ENCODE results near the gene NCOA3.

NCOA3 gene

GRCh38 chr20:47674686-47675085 is 173.0 kb downstream of the NCOA3 start:
- Mint-ChIP-seq H3K36me3 (ENCODE audit: low read depth) (no peaks in the 10 kb centered on the region), H3K27me3 (no peaks in the 10 kb centered on the region)

DNA sequence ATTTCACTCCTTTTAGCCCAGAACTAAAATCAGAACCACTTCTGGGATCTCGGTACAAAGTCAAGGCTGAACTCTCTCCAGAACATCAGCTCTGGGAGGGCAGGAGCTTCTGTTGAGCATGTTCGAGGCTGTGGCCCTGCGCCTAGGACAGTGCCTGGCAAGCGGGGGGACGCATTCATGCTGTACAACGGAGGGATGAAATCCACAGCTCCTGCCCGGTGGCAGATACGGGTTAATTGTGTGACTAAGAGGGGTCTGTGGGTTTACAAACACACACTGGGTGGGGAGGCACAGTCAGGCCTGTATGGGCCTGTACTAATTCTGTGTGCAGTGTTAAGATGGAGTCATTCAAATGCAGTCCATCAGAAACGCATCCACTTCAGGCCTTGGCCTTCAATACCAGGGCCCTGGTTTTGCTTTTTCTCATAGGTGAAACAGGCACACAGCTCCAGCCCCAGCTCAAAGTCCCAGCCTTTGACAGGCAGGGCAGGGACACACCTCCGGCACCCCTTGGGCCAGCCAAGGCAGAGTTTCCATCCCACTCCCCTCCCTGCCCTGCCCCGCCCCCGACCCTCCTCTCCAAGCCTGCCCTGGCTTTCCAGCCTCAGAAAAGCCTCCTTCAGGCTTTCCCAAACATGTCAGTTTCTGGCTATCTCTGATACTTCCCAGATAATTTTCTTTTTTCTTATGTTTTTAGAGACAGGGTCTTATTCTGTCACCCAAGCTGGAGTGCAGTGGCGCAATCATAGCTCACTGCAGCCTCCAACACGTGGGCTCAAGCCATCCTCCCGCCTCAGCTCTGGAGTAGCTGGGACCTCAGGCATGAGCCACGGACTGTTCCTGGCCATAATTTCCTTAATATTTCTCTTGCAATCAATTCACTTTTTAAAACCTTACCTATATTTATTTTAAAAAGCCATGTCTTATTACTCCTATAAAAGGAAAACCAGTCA is 173.8 kb downstream of the NCOA3 start:
- H3K4me3 Mint-ChIP-seq = no peak overlapping the region

More at GRCh38 chr20:47674686-47675085, 173.0 kb downstream of the NCOA3 start:
- Mint-ChIP-seq H3K4me1 (ENCODE audit: low read depth) (no peaks in the 10 kb centered on the region), H3K9me3 (no peaks in the 10 kb centered on the region), H3K27ac (no peak overlapping the region), H3K4me3 (no peak overlapping the region)

GRCh38 chr20:47676219-47676721 is 174.6 kb downstream of the NCOA3 start:
- Mint-ChIP-seq H3K4me3 (no peak overlapping the region), H3K27ac (no peak overlapping the region), H3K27me3 (no peaks in the 10 kb centered on the region), H3K9me3 (no peaks in the 10 kb centered on the region), H3K36me3 (ENCODE audit: low read depth) (no peaks in the 10 kb centered on the region), H3K4me1 (ENCODE audit: low read depth) (no peaks in the 10 kb centered on the region)

More for the DNA sequence above, 173.8 kb downstream of the NCOA3 start:
- no peaks in the 10 kb centered on the region for H3K36me3 Mint-ChIP-seq (ENCODE audit: low read depth)
- H3K27me3 Mint-ChIP-seq = no peaks in the 10 kb centered on the region
- no peak overlapping the region for H3K27ac Mint-ChIP-seq
- H3K4me1 Mint-ChIP-seq (ENCODE audit: low read depth) = no peaks in the 10 kb centered on the region
- H3K9me3 Mint-ChIP-seq = no peaks in the 10 kb centered on the region

- Mint-ChIP-seq H3K9me3 (no peaks in the 10 kb centered on the region), H3K36me3 (ENCODE audit: low read depth) (no peaks in the 10 kb centered on the region), H3K4me3 (no peak overlapping the region), H3K4me1 (ENCODE audit: low read depth) (no peaks in the 10 kb centered on the region), H3K27ac (no peak overlapping the region), H3K27me3 (no peaks in the 10 kb centered on the region)
These were observed 175.4 kb downstream of the NCOA3 start for GRCh38 chr20:47676912-47677634.

GRCh38 chr20:47677635-47678453 is 176.2 kb downstream of the NCOA3 start:
- Mint-ChIP-seq H3K9me3 (no peaks in the 10 kb centered on the region), H3K27ac (no peak overlapping the region), H3K27me3 (no peaks in the 10 kb centered on the region), H3K4me1 (ENCODE audit: low read depth) (no peaks in the 10 kb centered on the region), H3K4me3 (no peak overlapping the region), H3K36me3 (ENCODE audit: low read depth) (no peaks in the 10 kb centered on the region)

DNA sequence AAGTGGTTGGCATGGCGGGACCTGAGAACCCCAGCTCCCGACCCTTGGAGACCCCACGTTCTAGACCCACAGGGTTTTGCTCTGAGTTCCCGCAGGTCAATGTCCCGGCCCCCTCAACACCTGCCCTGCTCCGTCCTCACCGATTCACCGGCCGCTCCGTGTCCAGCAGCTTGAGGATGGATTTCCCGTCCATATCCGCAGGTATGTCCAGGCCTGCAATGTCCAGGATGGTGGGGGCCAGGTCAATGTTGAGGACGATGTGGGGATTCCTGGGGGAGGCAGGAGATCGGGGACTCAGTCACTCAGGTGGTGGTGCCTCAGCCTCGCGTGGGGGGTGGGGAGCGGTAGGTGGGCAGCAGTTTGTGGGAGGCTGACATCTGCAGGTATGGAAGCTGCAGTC is 176.8 kb downstream of the NCOA3 start:
- no peaks in the 10 kb centered on the region for H3K4me1 Mint-ChIP-seq (ENCODE audit: low read depth)
- H3K9me3 Mint-ChIP-seq = no peaks in the 10 kb centered on the region
- no peaks in the 10 kb centered on the region for H3K27me3 Mint-ChIP-seq
- no peaks in the 10 kb centered on the region for H3K36me3 Mint-ChIP-seq (ENCODE audit: low read depth)
- no peak overlapping the region for H3K4me3 Mint-ChIP-seq
- no peak overlapping the region for H3K27ac Mint-ChIP-seq

DNA sequence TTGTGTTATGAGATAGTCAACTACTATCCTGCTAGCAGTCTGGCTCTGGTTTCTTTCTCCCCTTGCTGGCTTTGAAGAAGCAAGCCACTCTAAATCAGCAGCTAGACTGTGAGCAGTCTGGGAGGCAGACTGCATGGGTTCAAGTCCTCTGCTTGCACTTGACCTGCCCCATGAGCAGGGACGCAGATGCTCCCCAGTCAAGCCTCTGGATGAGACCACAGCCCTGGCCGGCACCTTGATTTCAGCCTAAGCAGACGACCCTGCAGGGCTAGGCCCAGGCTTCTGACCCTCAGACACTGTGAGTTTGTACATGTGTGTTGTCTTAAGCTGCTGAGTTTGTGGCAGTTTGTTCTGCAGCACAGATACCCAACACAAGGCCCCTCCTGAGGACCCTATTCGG is 177.8 kb downstream of the NCOA3 start:
- H3K36me3 Mint-ChIP-seq (ENCODE audit: low read depth) = no peaks in the 10 kb centered on the region
- H3K27ac Mint-ChIP-seq = no peak overlapping the region
- no peaks in the 10 kb centered on the region for H3K27me3 Mint-ChIP-seq
- H3K4me1 Mint-ChIP-seq (ENCODE audit: low read depth) = no peaks in the 10 kb centered on the region
- no peaks in the 10 kb centered on the region for H3K9me3 Mint-ChIP-seq
- H3K4me3 Mint-ChIP-seq = no peak overlapping the region

DNA sequence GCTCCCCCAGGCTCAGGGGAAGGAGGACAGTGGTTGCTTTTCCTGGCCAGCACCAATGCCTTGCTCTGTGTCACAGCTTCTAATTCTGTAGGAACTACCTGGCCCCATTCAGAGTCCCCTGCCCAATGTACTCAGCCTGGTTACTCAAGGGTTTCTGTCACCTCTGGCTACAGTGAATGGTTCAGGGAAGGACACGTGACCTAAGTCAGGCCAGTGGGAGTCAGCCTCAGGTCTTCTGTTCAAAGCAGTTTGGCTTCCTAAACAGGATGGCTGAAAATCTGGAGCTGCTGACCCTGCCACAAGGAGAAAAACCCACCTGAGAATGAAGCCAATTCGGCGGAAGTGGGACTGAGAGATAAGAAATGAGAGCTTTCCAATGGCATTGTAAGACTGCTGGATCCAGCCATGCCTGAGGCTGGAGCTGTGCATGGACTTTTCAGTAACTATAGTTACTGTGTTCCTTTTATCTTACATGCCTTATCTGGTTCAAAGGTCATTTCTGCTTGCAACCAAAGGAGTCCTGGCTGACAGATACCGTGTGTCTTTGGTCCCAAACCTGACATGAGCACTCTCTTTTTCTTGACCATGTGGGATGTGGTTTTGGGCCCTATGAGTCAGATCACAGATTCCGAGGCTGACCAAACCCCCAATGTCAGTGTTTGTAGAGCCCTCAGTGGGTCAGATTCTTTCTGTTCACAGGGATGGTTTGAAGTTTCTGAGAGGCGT is 179.3 kb downstream of the NCOA3 start:
- Mint-ChIP-seq H3K9me3 (no peaks in the 10 kb centered on the region), H3K36me3 (ENCODE audit: low read depth) (no peaks in the 10 kb centered on the region), H3K4me3 (no peak overlapping the region), H3K27me3 (no peaks in the 10 kb centered on the region), H3K27ac (no peak overlapping the region), H3K4me1 (ENCODE audit: low read depth) (no peaks in the 10 kb centered on the region)

DNA sequence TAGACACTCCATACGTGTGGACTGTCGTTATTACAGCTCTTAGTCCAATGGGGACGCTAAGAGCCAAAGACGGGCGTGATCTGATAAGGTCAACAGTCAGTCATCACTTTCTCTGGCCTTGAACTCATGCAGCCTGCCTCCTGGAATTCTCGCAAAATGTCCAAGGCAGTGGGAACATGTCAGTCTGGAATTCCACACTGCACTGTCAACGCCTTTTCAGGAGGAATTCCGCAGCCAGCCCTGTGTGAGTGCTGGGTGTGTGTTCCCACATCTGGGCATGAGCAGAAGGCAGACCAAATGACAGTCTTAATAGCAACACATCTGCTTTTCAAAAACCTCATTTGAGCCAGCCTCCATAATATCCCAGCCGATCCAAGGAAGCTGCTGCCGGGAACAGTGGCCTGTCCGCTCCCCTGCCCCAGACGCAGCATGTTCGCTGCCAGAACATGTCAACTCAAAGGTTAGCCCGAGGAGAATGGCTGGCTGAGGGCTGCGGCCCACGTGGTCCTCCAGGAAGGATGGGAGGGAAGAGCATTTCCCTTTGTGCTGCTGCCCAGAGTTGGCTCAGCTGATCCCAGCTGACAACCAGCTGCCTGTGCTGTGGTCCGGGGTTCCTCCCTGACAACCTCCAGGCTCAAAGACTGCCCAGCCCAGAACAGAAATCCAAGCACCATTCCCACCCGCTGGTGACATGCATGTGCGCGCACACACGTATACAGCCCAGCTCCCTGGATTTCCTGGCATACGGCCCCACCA is 180.5 kb downstream of the NCOA3 start:
- Mint-ChIP-seq H3K4me3 (no peak overlapping the region), H3K9me3 (no peaks in the 10 kb centered on the region), H3K4me1 (ENCODE audit: low read depth) (no peaks in the 10 kb centered on the region), H3K36me3 (ENCODE audit: low read depth) (no peaks in the 10 kb centered on the region), H3K27me3 (no peaks in the 10 kb centered on the region), H3K27ac (no peak overlapping the region)

DNA sequence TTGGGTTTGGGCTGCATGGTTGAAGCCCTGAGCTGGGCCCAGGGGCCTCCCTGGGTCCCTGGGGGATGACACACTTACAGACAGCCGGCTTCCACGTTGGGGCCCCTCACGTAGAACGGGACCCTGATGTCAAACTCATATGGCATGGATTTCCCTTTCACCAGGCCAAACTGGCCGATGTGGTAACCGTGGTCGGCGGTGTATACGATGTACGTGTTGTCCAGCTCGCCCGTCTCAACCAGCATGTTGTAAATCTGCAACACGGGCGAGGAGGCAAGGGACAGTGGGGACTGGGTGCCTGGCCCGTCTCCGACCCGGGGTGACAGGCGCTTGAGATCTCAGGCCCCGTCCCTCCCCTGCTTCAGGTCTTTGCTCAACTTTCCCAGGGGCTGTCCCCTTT is 181.2 kb downstream of the NCOA3 start:
- no peak overlapping the region for H3K27ac Mint-ChIP-seq

DNA sequence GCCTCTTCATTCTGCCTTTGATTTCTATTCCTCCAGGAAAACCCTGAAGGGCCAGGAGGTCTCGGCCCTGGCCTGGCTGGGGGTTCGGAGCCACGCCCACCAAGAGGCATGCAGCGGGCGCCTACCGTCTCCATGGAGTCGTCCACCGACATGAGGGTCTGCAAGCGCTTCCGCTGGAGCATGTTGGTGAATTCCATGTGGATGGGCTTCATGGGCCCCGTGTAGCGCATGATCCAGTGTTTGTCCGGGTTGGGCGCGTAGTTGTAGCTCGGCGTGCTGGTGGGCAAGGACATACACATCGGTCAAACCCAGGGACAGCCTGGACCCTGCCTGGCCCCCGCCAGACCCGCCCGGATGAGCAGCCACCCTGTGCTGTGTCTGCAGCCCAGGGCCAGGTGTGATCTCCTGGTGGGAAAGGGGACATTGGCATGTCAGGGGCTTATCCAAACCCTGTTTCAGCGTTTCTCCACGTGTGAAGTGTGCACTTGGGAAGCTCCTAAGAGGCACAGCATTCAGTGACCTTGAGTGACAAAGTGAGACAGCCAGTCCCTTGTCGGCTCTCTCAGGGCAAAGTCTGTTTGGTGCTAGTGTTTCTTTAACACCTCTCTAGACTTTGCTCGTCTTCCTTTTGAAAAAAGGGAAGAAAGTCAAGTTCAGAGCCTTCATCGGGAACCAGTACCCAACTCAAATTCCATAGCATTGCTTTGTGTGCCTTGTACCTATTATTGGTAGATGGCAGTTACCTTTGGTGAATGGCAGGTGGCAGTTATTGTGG is 182.8 kb downstream of the NCOA3 start:
- no peaks in the 10 kb centered on the region for H3K27me3 Mint-ChIP-seq
- H3K4me1 Mint-ChIP-seq (ENCODE audit: low read depth) = no peaks in the 10 kb centered on the region
- H3K27ac Mint-ChIP-seq = no peak overlapping the region
- H3K9me3 Mint-ChIP-seq = no peaks in the 10 kb centered on the region
- H3K4me3 Mint-ChIP-seq = no peak overlapping the region
- no peaks in the 10 kb centered on the region for H3K36me3 Mint-ChIP-seq (ENCODE audit: low read depth)

More for the DNA sequence above, 181.2 kb downstream of the NCOA3 start:
- no peaks in the 10 kb centered on the region for H3K9me3 Mint-ChIP-seq
- H3K27me3 Mint-ChIP-seq = no peaks in the 10 kb centered on the region
- no peaks in the 10 kb centered on the region for H3K36me3 Mint-ChIP-seq (ENCODE audit: low read depth)
- no peak overlapping the region for H3K4me3 Mint-ChIP-seq
- H3K4me1 Mint-ChIP-seq (ENCODE audit: low read depth) = no peaks in the 10 kb centered on the region

- no peaks in the 10 kb centered on the region for H3K9me3 Mint-ChIP-seq
- no peak overlapping the region for H3K27ac Mint-ChIP-seq
- H3K27me3 Mint-ChIP-seq = peaks cover 4% of the 10 kb centered on the region
- no peaks in the 10 kb centered on the region for H3K4me1 Mint-ChIP-seq (ENCODE audit: low read depth)
- no peaks in the 10 kb centered on the region for H3K36me3 Mint-ChIP-seq (ENCODE audit: low read depth)
- no peak overlapping the region for H3K4me3 Mint-ChIP-seq
These were observed 184.9 kb downstream of the NCOA3 start for GRCh38 chr20:47686545-47686944.
